Measurements from ENCODE around the gene LYZ. TPM values are rescaled to one million over a fixed set of nuclear protein-coding genes. Genes with fewer than 3 reads are reported as not detected.

The LYZ gene
- total RNA-seq, 1 donor: not detected

GRCh38 chr12:69396963-69397362, 48.8 kb downstream of the LYZ start:
- H3K4me3 ChIP-seq (ENCODE audit: low read depth, low read length): no peak overlapping the region
- DNase-seq (ENCODE audit: low read depth): no peak
- no peak for TF ChIP-seq CTCF (IDR thresholded peaks at IDR 0.05; ENCODE audit: insufficient read depth, low read length)

- no peak for TF ChIP-seq CTCF (IDR thresholded peaks at IDR 0.05; ENCODE audit: insufficient read depth, low read length)
- peak; percentile 88 for DNase-seq (ENCODE audit: low read depth)
- no peak overlapping the region for H3K4me3 ChIP-seq (ENCODE audit: low read depth, low read length)
Observed at GRCh38 chr12:69397978-69398377, 49.8 kb downstream of the LYZ start.

GRCh38 chr12:69401940-69402339, 53.8 kb downstream of the LYZ start:
- TF ChIP-seq CTCF (IDR thresholded peaks at IDR 0.05; ENCODE audit: insufficient read depth, low read length): no peak
- no peak overlapping the region for H3K4me3 ChIP-seq (ENCODE audit: low read depth, low read length)
- DNase-seq (ENCODE audit: low read depth): peak; percentile 65

Small RNA genes lying within 50 kb of the gene (small RNA-seq; reads per million reads assigned to genes)
- not detected for gene RN7SL804P

Other genes starting within 250 kb of the LYZ start
- 13.4 and 25.8 TPM in 2 replicates for gene CPSF6, start 108.8 kb upstream of the LYZ start, total RNA-seq (ENCODE audit: low replicate concordance)
- 23.5 and 37.2 TPM in 2 replicates for gene YEATS4, start 11.4 kb downstream of the LYZ start, total RNA-seq (ENCODE audit: low replicate concordance)
- gene FRS2, start 122.0 kb downstream of the LYZ start, total RNA-seq (ENCODE audit: low replicate concordance): 30.4 and 67.0 TPM in 2 replicates
- gene CCT2, start 237.1 kb downstream of the LYZ start, total RNA-seq (ENCODE audit: low replicate concordance): 114 and 228 TPM in 2 replicates

Data from fibroblast of the aortic adventitia (primary cell).